Stimulated activated CD8-positive, alpha-beta memory T cell treated with anti-CD3 and anti-CD28 coated beads, Interleukin-12 subunit alpha, Interleukin-12 subunit beta, amount 100 ng/mL, for 24 hours (primary cell): Measurements from ENCODE around the gene TMEM62.
"Not testable (repeated sequence)": the region's sequence is repeated elsewhere in the genome, so short reads cannot be mapped to it uniquely, and the experiment has no call there.

Experiments
- DNase-seq: peaks from one replicate; pipeline ENCODE4 v3.0.0-alpha.2; 2020; ENCODE audit errors: extremely low read depth

TMEM62 gene

DNA sequence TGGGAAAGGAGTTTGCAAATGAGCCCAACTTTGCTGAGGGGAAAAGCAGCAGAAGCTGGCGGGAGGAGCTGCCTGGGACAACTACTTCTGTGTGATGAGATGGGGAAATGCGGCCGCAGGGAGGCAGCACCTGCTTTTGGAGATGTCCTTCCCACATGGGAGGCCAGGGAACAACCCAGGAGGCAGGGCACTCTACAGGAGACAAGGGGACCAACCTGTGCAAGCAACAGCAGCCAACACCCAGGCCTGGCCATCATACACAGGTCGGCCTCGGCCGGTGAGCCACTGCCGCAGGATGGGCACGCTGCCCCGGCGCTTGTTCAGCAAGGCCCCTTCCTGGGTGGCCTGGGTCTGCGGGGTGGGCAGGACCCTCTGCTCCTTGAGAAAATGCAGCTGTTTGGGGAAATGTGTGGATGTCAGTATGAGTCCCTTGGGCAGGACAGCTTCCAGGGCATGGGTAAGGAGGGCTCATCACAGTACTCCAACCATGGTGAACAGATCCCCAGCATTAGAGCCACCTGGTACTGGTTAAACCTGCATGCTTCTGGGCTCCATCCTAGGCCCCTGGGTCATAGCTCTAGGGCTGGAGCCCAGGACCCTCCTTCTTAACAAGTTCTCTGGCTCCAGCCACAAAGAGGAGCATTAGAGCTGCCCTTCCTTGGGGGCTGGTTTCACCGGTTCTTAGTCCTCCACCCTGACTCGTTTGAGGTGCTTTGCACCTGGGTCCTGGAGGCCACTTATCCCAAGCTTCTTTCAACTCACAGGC lies 75.9 kb downstream of the TMEM62 start:
- DNase-seq, result no peak

- no peak for DNase-seq
Measured at GRCh38 chr15:43210172-43210745, 76.9 kb downstream of the TMEM62 start.

DNA sequence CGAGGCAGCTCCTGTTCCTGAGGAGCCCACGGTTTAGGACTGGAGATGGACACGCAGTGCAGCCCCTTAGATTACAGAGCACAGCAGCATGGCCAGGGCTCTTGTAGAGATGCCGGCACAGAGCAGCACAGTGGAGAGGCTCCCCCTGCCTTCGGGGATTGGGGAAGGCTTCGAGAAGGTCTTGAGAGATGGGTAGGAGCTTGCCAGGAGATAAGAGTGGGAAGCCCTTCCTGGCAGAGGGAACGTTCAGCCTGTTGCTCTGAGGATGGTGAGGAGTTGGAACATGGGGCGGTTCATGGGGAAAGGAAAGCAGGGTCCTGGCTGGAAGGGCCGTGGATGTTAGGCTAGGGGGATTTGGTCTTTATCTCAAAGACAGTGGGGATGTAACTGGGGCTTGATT lies 77.4 kb downstream of the TMEM62 start:
- no peak for DNase-seq

DNA sequence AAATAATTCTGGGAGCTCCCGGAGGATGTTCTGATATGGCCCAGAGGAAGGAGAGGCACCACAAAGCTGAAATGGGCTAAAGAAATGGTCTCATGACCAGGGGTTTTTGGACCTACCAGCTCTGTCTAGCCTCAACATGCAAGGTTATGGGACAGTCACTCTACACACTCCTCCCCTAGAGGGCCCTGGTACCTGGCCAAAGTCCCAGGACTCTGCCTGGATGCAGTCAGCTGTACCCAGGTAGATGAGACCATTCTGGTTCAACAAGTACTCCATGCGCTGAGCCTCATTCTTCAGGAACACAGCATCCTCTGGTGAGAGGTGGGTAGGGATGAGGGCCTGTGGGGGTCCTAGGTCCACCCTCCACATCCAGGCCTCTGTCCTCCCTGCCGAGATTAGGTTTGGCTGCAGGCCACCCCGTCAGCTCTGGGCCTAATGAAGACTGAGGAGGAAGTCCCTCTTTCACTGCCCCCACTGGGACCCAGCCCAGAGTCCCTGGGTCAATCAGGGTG lies 77.9 kb downstream of the TMEM62 start:
- no peak for DNase-seq

- DNase-seq, result no peak
Measured at GRCh38 chr15:43212299-43212698, 78.9 kb downstream of the TMEM62 start.

DNA sequence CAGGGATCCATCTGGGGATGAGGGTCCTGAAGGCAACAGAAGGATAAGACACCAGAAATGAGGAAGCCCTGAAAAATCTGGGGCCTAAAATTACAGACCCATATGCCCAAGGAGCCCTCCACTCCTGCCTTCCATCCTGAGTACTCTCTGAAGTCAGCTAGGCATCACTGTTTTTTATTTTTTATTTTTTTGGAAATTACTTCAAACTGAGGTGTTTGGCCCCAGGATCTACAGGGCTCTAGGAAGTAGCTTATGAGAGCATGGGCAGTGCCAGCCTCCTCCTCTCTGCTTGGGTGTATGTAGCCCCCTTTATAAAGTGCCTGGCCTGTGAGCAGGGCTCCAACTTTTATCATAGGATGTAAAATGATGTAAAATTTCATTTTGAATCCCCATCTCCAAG lies 79.6 kb downstream of the TMEM62 start:
- no peak for DNase-seq

DNA sequence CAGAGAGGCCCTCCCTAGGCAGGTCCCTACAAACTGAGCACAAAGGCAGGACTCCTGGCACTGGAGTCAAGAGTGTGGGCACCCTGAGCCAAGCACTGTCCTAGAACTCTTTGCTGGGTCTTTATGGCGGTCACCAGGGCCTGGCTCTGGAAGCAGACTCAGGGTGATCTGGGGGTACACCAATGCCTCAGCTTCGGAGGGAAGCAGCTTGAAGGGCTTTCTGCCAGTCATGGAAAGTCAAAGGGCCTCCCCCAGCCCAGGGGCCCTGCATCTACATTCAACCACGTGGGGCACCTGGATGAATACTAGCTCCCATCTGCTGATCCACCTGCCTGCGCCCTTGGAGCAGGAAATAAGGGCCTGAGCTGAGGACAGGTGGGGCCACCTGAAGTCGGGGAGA lies 80.1 kb downstream of the TMEM62 start:
- DNase-seq, result no peak

- no peak for DNase-seq
Measured at GRCh38 chr15:43214169-43214568, 80.8 kb downstream of the TMEM62 start.

GRCh38 chr15:43214592-43215295 lies 81.4 kb downstream of the TMEM62 start:
- no peak for DNase-seq

DNA sequence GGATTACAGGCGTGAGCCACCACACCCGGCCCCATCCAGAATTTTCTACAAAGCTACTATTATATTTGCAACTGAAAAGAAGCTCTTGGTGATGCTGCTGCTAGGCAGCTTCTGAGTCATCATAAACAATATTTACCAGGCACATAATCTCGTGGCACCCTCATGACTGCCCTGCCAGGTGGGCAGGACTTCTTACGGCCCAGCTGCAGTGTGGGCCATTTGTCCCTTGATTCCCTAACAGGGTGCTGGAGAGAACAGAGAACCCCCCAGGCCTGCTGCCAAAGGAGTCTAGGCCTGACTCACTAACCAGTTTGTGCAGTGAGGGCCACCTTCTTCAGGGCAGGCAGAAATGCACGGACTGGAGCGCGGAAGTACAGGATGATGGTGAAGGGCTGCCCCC lies 82.6 kb downstream of the TMEM62 start:
- no peak for DNase-seq

GRCh38 chr15:43218908-43219706 lies 85.7 kb downstream of the TMEM62 start:
- no peak for DNase-seq

GRCh38 chr15:43219929-43220928 lies 86.8 kb downstream of the TMEM62 start:
- no peak for DNase-seq

DNA sequence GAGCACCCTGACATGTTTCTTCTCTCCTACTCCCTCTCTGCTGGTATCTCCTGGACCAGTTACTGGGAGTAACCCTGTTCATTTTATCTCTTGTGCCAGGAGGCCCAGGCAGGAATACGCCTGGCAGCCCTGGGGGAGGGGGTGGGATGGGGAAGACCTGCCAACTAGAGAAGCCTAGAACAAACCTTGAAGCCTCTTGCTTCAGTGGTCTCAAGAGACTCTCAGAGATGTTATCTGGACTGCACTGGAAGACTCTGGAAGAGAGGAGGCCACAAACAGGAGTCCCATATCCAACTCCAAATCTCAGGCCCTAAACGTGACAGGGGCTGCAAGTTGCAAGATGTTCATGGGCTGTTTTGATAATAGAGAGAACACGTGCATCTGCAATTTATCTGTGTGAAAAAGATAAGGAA lies 87.6 kb downstream of the TMEM62 start, which contains the start of gene EPB42:
Gene EPB42 (minus strand): TSS at position 28 of the 413 bp plus-strand sequence. CDS start 193 bp downstream, outside the sequence.
- DNase-seq, result no peak

- DNase-seq, result no peak
Measured at GRCh38 chr15:43221422-43221821, 88.0 kb downstream of the TMEM62 start.

- no peak for DNase-seq
Measured at GRCh38 chr15:43225201-43225949, 92.0 kb downstream of the TMEM62 start.

- DNase-seq, result not testable (repeated sequence)
Measured at GRCh38 chr15:43225950-43226255, 92.5 kb downstream of the TMEM62 start.

- DNase-seq, result no peak
Measured at GRCh38 chr15:43226436-43227305, 93.3 kb downstream of the TMEM62 start.

DNA sequence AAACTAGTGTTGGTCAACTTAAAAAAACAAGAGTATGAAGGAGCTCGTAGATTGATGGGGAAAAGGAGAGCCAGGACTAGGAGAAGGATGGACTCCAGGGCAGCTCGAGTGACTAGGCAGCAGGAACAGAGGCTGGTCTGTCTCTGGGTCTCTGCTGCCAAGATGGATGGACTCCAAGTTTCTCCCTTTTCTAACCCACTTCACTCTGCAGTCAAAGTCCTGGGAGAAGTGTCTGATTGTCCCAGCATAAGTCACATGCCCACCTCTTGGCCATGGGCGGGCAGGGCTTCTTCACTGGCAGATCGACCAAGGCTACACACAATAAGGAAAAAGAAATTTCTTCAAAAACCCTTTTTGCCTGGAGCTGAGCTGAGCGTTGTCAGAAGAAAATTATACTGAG lies 96.6 kb downstream of the TMEM62 start:
- no peak for DNase-seq

DNA sequence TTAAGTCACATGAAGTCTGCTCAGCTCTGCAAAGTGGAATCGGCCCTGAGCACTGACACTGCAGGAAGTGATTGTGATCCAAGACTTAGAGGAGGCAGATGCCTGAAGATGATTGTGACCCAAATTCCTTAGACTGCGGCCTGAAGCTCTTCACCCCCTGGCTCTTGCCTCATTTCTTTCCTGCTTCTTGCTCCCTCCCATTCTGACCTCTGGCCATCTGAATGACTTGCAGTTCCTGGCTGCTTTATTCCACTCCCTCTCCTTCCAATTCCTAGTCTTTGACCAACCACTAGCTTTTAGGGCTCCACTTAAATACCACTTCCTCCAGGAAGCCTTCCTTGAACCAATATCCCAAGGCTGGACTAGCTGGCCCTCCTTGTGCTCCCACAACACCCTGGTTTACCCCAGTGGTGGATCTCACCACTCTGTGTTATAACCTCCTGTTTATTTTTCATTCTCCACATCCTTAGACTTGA lies 97.3 kb downstream of the TMEM62 start:
- DNase-seq, result no peak
